GM21528 (cell line): ENCODE measurements around the gene CLCN1.

ENCODE experiments used
- ATAC-seq: cut with Tn5 transposase; IDR thresholded peaks from one replicate; pipeline ENCODE4 v1.9.1; 2021; ENCODE audit warnings: mild to moderate bottlenecking, moderate library complexity; ENCODE audit not compliant: unreplicated experiment, low FRiP score

The CLCN1 gene

DNA sequence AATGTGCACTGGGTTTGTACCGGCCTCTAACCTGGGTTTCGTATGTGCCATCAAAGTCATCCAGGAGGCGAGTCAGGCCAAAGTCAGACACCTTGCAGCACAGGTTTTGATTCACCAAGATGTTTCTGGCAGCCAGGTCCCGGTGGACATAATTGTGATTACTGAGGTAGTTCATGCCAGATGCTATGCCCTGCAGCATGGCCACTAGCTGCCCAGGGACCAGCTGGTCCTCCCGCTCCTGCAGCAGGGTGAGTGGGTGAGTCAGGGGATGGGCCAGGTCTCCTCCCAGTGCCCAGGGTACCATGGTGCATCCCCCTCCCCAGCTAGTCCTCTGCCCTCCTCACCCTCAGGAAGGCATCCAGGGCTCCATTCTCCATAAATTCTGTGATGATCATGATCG is 78.9 kb downstream of the CLCN1 start:
- no peak for ATAC-seq

DNA sequence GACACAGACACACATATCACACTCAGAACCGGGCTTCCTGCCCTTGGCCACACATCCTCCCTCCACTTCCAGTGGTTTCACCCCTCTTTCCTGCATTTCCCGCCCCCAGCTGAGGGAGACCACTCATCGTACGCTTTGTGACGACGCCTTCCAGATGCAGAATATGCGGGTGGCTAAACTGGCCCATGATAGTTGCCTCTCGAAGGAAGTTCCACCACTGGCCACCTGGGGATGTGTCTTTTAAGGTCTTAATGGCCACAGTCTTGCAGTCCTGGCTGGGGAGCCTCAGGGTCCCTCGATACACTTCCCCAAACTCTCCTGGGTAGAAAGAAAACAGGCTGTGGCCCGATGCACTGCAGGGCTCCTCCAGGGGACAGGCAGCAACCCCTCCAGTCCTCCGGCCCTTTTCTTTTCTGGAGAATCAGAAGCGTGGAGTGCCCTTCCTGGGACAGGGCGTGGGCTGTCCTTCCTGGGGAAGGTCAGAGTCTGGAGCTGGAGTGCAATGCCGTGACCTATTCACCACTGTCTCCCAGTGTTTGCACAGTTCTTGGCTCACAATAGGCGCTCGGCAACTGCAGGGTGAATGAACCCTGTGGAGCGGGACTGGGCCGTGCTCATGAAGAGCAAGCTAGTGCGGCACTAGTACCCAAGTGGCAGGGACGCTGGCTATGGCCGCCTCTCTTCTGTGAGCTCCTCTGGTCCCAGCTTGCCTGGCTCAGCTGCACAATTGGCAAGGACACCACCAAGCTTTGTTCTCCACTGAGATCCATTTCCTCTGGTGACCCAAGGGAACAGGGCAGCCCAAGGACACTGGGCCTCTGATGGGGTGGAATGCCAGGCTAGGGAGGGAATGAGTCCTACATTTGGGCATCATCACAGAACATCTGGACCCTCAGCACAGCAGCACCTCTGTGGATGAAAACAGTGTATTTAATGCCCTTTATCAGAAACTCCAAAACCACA is 79.6 kb downstream of the CLCN1 start:
- no peak for ATAC-seq

DNA sequence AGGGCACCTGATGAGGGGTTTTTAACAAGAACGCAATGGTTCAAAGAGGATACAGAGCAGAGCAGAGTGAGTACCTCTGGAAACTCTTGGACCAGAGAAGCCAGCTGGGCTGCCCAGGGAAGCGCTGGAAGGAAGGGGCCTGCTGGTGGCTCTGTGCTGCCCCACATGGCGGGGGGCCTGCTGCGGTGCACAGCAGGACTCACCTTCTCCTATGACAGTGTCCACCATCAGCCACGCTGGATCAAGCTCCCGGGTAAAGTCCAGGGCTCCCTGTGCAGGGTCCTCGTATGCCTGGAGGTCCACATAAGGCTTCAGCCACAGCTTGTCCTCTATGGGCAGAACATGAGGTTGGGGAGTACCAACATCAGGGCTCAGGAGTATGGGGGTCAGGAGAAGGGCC is 80.3 kb downstream of the CLCN1 start:
- ATAC-seq, result no peak

DNA sequence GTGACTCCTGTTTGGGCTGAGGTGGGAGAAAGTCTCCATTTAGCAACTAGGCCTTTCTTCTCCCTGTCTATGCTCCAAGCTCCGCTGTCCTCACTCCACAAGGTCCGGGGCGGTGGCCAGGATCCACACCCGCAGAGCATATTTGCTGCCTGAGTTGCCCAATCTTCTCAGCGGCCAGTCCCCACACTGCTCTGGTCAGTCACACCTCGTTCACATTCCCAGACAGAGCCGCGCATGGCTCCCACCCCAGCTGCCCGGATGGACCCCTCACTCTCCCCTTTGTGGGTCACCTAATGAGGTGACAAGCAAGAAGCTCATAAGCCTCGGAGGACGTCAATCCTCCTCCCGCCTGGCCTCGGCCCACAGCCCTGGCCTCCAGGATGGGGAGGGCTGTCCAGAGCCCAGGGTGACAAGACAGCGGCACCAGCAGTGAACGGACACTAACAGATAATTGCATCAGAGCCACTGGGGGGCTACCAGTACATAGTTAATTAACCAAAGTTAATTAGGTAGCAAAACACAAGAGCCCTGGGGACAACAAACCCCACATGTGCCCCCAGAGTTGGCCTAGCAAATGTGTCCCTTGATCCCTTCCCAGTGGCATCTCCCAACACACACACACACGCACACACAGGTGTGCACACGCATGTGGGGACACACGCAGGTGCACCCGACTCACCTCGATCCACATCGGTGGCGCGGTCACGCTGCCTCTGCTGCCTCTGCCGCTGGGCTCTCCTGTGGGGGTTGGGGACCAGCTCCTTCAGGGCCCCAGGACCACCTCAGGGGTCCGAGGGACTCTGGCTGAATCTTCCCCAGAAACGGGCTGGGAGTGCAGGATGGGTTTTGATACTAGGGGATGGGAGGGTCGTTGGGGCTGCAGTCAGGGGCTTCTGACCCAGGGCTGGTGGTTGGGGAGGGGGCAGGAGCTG is 81.0 kb downstream of the CLCN1 start:
- no peak for ATAC-seq

DNA sequence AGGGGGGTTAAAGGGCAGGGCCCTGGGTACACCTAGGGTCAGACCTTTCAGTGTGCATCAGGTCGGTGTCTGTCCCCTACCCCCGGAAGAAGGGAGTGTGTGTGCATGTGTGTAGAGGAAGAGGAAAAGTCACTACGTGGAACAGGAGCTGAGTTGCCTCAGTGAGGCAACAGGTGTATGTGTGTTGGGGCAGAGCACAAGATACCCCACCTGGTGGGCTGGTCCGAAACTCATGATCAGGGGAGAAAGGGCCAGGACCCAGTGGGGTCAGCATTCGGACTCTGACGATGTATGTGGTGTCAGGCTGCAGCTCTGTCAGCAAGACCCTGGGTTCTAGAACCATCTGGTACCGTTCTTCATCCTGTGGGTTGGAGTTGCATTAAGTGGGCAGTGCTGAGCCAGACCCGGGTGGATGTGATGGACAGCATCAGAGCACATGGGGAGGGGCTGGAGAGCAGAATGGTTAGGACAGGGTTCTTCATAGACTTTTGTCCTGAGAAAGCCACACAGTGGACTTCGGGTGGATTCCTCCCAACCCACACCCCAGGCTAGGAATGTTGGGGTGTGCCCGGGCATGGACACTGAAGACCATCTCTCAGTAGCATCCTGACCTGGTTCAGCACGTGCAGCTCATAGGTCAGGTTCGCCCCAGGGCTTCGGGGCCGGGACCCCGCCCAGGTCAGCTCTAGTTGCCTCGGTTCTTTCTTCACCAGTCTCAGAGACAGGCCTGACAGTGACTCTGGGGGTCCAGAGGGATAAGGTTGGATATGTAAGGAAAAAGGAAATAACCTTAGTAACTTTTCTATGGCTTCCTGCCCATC is 82.0 kb downstream of the CLCN1 start:
- no peak for ATAC-seq

DNA sequence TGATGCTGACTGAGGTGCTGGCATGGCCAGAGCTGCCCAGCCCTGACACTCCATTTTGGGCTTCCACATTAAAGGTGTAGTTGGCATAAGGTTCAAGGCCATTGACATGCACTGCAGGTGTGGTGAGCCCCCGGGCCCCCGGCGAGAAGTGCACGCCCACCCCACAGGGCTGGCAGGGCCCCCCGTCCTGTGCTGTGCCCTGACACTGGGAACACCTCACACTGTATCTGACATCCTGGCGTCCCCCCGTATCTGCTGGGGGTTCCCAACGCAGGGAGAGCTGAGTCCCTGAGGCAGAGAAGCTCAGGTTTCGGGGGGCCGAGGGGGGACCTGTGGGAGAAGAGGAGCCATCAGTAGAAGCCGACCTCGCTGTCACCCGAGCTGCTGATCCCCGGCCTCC is 82.7 kb downstream of the CLCN1 start:
- no peak for ATAC-seq

DNA sequence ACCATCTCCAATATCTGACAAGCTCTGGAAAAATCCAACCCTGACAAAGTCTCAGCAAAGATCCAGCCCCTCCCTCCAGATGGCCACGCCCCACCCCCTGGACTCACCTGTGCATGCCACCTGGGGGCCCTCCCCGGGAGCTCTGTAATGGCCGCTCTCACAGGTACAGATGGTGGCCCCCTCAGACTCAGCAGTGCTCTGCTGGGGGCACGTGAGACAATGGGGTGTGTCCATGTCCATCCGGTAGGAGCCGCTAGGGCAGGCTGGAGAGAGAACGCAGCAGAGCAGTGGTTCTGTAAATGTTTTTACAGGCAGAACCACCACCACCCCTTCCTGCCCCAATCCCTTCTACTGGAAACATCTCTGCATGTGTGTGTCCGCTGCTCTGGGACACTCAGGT is 83.2 kb downstream of the CLCN1 start:
- ATAC-seq, result no peak

DNA sequence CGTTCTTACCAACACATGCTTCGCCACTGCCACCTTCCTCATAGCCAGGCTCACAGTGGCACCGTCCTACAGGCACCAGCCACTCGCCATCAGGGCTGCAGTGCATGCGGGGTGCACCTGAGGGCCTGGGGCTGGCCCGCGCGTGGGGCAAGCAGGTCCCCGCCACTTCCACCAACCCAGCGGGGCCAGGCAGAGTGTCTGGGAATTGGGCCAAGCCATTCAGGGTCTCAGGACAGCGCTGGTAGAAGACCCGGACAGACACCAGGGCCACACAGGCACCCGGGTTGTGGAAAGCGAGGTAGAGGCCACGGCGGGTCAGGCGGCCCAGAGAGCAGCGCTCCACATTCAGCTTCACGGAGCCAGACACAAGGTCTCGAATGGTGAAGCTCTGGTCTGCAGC is 83.7 kb downstream of the CLCN1 start:
- no peak for ATAC-seq

DNA sequence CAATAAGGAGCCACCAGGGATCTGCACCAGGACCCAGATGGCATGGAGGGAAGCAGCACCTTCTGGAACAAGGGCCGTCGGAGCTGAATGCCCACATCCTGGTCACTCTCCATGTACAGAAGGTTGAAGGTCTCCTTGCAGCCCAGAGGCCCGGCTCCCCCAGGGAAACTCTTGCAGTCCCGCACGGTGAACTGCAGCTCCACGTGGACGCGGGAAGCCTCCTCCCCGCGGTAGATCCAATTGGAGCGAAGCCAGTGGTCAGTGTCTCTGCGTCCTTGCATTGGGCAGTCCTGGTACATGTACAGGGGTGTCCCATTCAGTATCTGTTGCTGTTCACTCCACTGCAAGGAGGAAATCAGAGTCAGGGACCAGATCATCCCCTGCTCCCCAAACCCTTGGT is 85.4 kb downstream of the CLCN1 start:
- no peak for ATAC-seq
